Left colon (tissue), 2 donors: ENCODE measurements around the gene CEP70. TPM values are rescaled to one million over a fixed set of nuclear protein-coding genes. Genes with fewer than 3 reads are reported as not detected.
"Not testable (repeated sequence)": the region's sequence is repeated elsewhere in the genome, so short reads cannot be mapped to it uniquely, and the experiment has no call there.

Experiments used
- ATAC-seq: fragments of 200-7000 bp; cut with Tn5 transposase; one replicate; pipeline ENCODE4 v1.9.1; 2020; ENCODE audit warnings: mild to moderate bottlenecking, moderate library complexity
- DNase-seq, 2 donors: peaks; one replicate each; pipeline ENCODE4 v3.0.0-alpha.2; 2020
- intact Hi-C, 2 donors: fragments of 100-400 bp; cut with DNase I in 1 of 2; cut with micrococcal nuclease in 1 of 2; formaldehyde crosslinking; loops; one replicate each; pipeline versions ENCODE4 v1.11.2 to v1.14.0; 2022; cut with DNase I, micrococcal nuclease
- long read RNA-seq: library from polyadenylated mRNA; unstranded; transcript quantifications from one replicate; pipeline ENCODE4 v2.0.0, GENCODE V29; 2021
- total RNA-seq, 2 donors: library from RNA; stranded (reverse); fragmentation: NEBNext Ultra II Directional; extraction: Animal tissue kit (Norgen Biotek cat#: 25700); gene quantifications; one replicate each; pipeline ENCODE4 v1.2.1, GENCODE V29; 2021
- donor health status: DM: no; HTN: no; CAD: no.
- donor health status: DM: yes; HTN: yes; CAD: no.

CEP70 gene
- 10 to 100 TPM; 35.8 to 36.4 TPM for total RNA-seq
- long read RNA-seq, transcript CEP70-201 (18 exons, 2,732 nt): major isoform, 10 of 44 reads
- long read RNA-seq, transcript CEP70-211 (18 exons, 1,993 nt): minor isoform, 9 of 44 reads
- long read RNA-seq, partial matches to known transcripts: 11 of 44 reads
- long read RNA-seq, other reads (novel, unspliced or antisense): 9 of 44 reads

- ATAC-seq (peak; percentile 87), DNase-seq (peak; percentile 97)
- intact Hi-C loops: loop anchor here in 1 of 2 donors (10.0 kb wide), 1 partner anchor 240 kb away; the partner anchor contains the start of gene PIK3CB
Measured at GRCh38 chr3:138594150-138594934, at the start of gene CEP70. TSS of gene CEP70 (minus strand) at chr3:138594260. CDS start at chr3:138572927, 21,333 bp downstream.

GRCh38 chr3:138642927-138643253 is 48.8 kb upstream of the CEP70 start:
- no peak for ATAC-seq
- DNase-seq: no peak
- intact Hi-C loops: no loop called here

- no peak for DNase-seq
- intact Hi-C loops: no loop called here
- ATAC-seq: no peak
Measured at GRCh38 chr3:138642226-138642926, 48.3 kb upstream of the CEP70 start.

GRCh38 chr3:138640537-138640936 is 46.5 kb upstream of the CEP70 start:
- intact Hi-C loops: no loop called here
- ATAC-seq (no peak), DNase-seq (no peak)

GRCh38 chr3:138638641-138639040 is 44.6 kb upstream of the CEP70 start:
- no peak for ATAC-seq
- intact Hi-C loops: no loop called here
- no peak for DNase-seq

GRCh38 chr3:138629526-138629925 is 35.5 kb upstream of the CEP70 start:
- ATAC-seq: no peak
- DNase-seq: no peak
- intact Hi-C loops: no loop called here

- DNase-seq: no peak
- intact Hi-C loops: no loop called here
- ATAC-seq: no peak
Measured at GRCh38 chr3:138625707-138626365, 31.8 kb upstream of the CEP70 start.

- no peak for DNase-seq
- intact Hi-C loops: no loop called here
- ATAC-seq: no peak
Measured at GRCh38 chr3:138624518-138624917, 30.5 kb upstream of the CEP70 start.

GRCh38 chr3:138620431-138620830 is 26.4 kb upstream of the CEP70 start:
- no peak for DNase-seq
- no peak for ATAC-seq
- intact Hi-C loops: no loop called here

GRCh38 chr3:138615462-138615861 is 21.4 kb upstream of the CEP70 start:
- no peak for DNase-seq
- intact Hi-C loops: no loop called here

GRCh38 chr3:138609898-138610266 is 15.8 kb upstream of the CEP70 start:
- intact Hi-C loops: no loop called here
- no peak for ATAC-seq
- no peak for DNase-seq

More at GRCh38 chr3:138615462-138615861, 21.4 kb upstream of the CEP70 start:
- ATAC-seq: no peak

- intact Hi-C loops: no loop called here
- DNase-seq: peak; percentile 62 to 77
- ATAC-seq: peak; percentile 81
Measured at GRCh38 chr3:138608322-138609135, 14.5 kb upstream of the CEP70 start, which contains the start of gene FAIM. TSS of gene FAIM (plus strand) at chr3:138608771. CDS start at chr3:138619727, 10,956 bp downstream.

GRCh38 chr3:138604106-138604595 is 10.1 kb upstream of the CEP70 start:
- DNase-seq, ATAC-seq, intact Hi-C loops: not testable (repeated sequence)

GRCh38 chr3:138601661-138602060 is 7.6 kb upstream of the CEP70 start:
- intact Hi-C loops, DNase-seq, ATAC-seq: not testable (repeated sequence)

GRCh38 chr3:138600100-138600745 is 6.2 kb upstream of the CEP70 start:
- intact Hi-C loops: no loop called here
- ATAC-seq (no peak), DNase-seq (no peak)

GRCh38 chr3:138598534-138598933 is 4.5 kb upstream of the CEP70 start:
- no peak for DNase-seq
- intact Hi-C loops: loop anchor here in 1 of 2 donors (5.0 to 10.0 kb wide), 2 partner anchors 236 to 319 kb away; partner anchors contain the start of gene PIK3CB
- no peak for ATAC-seq

GRCh38 chr3:138597186-138597976 is 3.3 kb upstream of the CEP70 start:
- peak in 1 of 2 donors; percentile 41 for DNase-seq
- ATAC-seq: not testable (repeated sequence)
- intact Hi-C loops: loop anchor here in 1 of 2 donors (5.0 to 10.0 kb wide), 2 partner anchors 237 to 320 kb away; partner anchors contain the start of gene PIK3CB
